ENCODE measurements around the gene BORCS5.

The BORCS5 gene

DNA sequence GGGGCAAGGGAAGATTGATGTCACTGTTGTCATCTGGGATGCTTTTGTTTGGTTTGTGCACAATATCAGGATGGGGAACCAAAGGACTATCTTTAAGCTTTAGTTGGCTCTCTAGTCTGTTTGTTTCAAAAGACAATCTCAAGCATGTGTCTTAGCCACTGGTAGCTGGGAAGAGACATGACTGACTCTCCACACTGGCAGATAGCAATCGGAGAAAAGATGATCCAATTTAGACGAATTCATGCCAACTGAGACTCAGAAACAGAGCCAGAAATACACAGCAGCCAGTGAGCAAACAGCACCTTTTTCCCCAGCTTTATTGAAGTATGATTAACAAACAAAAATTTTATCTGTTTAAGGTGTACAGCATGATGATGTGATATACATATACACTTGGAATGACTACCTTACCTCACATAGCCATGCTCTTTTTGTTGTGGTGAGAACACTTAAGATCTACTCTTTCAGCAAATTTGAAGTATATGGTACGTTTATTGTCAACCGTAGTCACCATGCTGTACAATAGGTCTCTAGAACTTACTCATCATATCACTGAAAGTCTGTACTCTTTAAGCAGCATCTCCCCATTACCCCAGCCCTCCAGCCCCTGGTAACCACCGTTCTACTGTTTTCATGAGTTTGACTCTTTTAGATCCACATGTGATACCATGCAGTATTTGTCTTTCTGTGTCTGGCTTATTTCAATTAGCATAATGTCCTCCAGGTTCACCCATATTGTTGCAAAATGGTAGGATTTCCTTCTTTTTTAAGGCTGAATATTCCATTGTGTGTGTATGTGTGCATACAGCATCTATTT lies 155.2 kb downstream of the BORCS5 start:
- DNase-seq = no peak

DNA sequence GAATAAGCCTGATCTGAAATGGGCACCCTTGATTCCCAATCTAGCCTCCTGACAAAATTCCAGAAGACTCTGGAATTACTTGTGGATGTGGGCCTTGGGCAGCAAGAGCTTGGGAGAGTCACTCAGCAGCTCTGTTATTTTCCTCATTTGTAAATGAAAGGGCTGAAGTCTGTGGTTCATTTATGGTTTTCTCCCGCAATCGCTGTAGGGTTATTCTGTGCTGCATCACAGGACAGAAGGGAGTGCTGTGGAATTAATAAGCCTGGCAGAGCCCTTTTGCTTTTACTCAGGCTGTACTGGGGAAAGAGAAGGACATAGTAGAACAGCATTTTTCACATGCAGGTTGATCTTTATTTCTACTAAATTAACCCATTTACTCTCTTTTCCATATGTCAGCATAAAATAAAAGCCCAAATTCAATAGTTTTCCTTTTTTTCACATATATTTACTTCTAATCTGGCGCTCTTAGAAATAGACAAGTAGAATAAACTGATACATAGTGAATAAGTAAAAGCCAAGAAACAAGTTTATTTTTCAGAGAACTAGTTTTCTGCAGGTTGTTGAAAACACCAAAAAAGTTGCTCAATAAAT lies 156.6 kb downstream of the BORCS5 start:
- DNase-seq = no peak

DNA sequence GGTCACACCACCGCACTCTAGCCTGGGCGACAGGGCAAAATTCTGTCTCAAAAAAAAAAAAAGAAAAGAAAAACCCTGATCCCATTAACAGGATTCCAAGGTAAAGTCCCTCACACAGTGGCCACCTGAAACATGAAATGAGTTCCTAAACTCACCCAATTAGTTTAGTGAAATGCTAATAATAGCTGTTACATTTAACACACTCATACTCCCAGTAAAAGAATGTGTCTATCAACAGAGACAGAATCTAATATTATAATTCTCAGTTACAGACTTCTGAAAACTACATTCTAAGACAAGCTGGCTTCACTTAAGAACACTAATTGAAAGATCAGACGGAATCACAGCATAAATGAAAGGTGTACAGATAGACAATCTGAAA lies 161.6 kb downstream of the BORCS5 start:
- DNase-seq = no peak

DNA sequence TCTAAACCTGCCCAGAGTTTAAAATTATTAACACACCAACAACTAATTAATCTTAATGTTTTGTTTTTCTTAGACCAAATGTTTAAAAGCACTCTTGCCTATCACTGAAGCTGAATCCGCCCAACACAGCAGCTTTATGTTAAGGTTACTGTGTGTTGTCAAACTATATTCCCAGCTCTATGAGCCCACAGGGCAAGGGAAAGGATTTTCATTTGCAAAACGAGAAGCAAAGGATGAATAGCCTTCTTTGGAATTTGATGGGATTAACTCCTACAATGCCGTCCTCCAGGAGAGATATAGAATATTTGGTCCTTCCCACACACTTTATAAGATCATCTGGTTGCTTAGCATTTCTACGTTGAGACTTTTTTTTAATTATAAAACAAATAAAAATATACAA lies 162.0 kb downstream of the BORCS5 start:
- no peak for DNase-seq

Measured in right kidney (tissue), 1 donor.